ENCODE data around the gene ABCB1.

Gene ABCB1

GRCh38 chr7:87600130-87601124 is at the start of gene ABCB1:
Gene ABCB1, minus strand, starts transcription at chr7:87600884. Its CDS starts 700 bp downstream, at chr7:87600184.
- peak in 44 of 58 donors; percentile 0 to 59 (median 13) for DNase-seq

- no peak for DNase-seq
Observed at GRCh38 chr7:87648316-87648715, 47.6 kb upstream of the ABCB1 start.

- no peak for DNase-seq
Observed at GRCh38 chr7:87645446-87645845, 44.8 kb upstream of the ABCB1 start.

GRCh38 chr7:87635921-87636320 is 35.2 kb upstream of the ABCB1 start:
- DNase-seq: no peak

- peak in 35 of 58 donors; percentile 2 to 50 (median 21) for DNase-seq
Observed at GRCh38 chr7:87628780-87629569, 28.3 kb upstream of the ABCB1 start.

- DNase-seq: peak in 24 of 58 donors; percentile 4 to 56 (median 27)
Observed at GRCh38 chr7:87627634-87627994, 26.9 kb upstream of the ABCB1 start.

GRCh38 chr7:87625101-87625500 is 24.4 kb upstream of the ABCB1 start:
- no peak for DNase-seq

GRCh38 chr7:87624628-87625027 is 23.9 kb upstream of the ABCB1 start:
- DNase-seq: no peak

- no peak for DNase-seq
Observed at GRCh38 chr7:87615197-87615596, 14.5 kb upstream of the ABCB1 start.

- no peak for DNase-seq
Observed at GRCh38 chr7:87609916-87610315, 9.2 kb upstream of the ABCB1 start.

GRCh38 chr7:87608431-87608830 is 7.7 kb upstream of the ABCB1 start:
- no peak for DNase-seq

- no peak for DNase-seq
Observed at GRCh38 chr7:87604264-87604663, 3.6 kb upstream of the ABCB1 start.

GRCh38 chr7:87599336-87599735 is 1.3 kb downstream of the ABCB1 start:
- peak in 2 of 58 donors; percentile 1 to 2 for DNase-seq

GRCh38 chr7:87598234-87599009 is 2.3 kb downstream of the ABCB1 start:
- no peak for DNase-seq

GRCh38 chr7:87596696-87597095 is 4.0 kb downstream of the ABCB1 start:
- DNase-seq: no peak

GRCh38 chr7:87596136-87596535 is 4.5 kb downstream of the ABCB1 start:
- no peak for DNase-seq

GRCh38 chr7:87592300-87592699 is 8.4 kb downstream of the ABCB1 start:
- no peak for DNase-seq

GRCh38 chr7:87591211-87591610 is 9.5 kb downstream of the ABCB1 start:
- DNase-seq: no peak

GRCh38 chr7:87590578-87590977 is 10.1 kb downstream of the ABCB1 start:
- no peak for DNase-seq

GRCh38 chr7:87589631-87590030 is 11.1 kb downstream of the ABCB1 start:
- DNase-seq: no peak

- DNase-seq: no peak
Observed at GRCh38 chr7:87581723-87582122, 19.0 kb downstream of the ABCB1 start.
